GM12892 (cell line): ENCODE results near the gene LHFPL2. TPM values are rescaled to one million over a fixed set of nuclear protein-coding genes. Genes with fewer than 3 reads are reported as not detected.
"Not testable (repeated sequence)": the region's sequence is repeated elsewhere in the genome, so short reads cannot be mapped to it uniquely, and the experiment has no call there.

Experiments
- DNase-seq: peaks from one replicate; pipeline ENCODE4 v3.0.0; 2011; ENCODE audit not compliant: insufficient read length
- FAIRE-seq: peaks from 2 replicates; lab custom pipeline; 2011; peaks lifted over from hg19 to GRCh38; lab: Jason Lieb, UNC
- POLR2A ChIP-seq: IDR thresholded peaks from 2 replicates; pipeline ENCODE4 v1.6.1; 2011; ENCODE audit warnings: low read depth, low read length, control low read depth
- POLR2AphosphoS5 ChIP-seq: IDR thresholded peaks from 2 replicates; pipeline ENCODE4 v1.6.1; 2011; ENCODE audit warnings: low read depth, low read length, control low read depth
- TAF1 ChIP-seq: IDR thresholded peaks from 2 replicates; pipeline ENCODE4 v1.6.1; 2011; ENCODE audit warnings: low read depth, mild to moderate bottlenecking, control low read depth, low read length, borderline replicate concordance
- polyA plus RNA-seq: library from polyadenylated mRNA; unstranded; fragments of >200 nt; gene quantifications from one replicate; pipeline ENCODE4 v1.2.1, GENCODE V29; 2012; ENCODE audit warnings: missing spikeins, inconsistent platforms; ENCODE audit not compliant: missing spikeins

Gene LHFPL2, protein sequence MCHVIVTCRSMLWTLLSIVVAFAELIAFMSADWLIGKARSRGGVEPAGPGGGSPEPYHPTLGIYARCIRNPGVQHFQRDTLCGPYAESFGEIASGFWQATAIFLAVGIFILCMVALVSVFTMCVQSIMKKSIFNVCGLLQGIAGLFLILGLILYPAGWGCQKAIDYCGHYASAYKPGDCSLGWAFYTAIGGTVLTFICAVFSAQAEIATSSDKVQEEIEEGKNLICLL
- 11.8 TPM for polyA plus RNA-seq

DNA sequence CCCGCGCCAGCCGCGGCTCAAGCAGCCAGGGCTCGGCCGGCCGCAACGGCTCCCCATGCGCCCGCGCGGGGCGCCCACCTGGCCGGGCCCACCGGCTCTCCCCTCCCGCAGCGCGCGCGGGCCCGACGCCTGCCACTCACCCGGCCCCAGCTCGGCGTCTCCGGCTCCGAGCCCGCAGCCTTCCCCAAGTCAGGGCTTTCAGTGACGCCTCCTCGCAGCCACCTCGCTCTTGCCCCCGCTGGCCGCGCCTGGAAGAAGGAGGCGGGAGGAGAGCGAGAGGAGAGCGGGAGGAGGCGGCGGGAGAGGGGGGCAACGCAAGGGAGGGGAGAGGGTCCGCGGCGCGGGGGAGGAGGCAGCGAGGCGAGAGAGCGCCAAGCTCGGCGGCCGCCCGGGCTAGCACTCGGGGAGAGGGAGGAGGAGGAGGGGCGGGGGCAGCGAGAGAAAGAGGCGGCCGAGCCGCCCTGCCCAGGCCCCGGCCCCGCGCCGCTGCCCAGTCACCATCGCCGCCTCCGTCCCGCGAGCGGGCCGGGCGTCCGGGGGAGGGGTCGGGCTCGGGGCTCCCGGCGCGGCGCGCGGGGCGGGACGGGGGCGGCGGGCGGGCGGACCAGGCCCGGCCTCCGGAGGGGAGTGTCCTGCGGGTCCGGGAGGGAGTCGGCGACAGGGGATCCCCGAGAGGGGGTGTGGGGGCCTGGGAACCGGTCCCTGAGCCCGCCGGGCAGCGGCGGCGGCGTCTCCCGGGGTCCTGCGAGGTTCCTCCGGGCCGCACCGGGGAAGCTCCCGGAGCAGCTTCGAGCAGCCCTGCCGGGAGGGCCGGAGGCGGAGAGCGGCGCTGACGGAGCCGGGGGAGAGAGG lies at the start of gene LHFPL2:
LHFPL2 (minus strand) TSS at position 414 of the 852 bp plus-strand sequence. CDS start 138,559 bp downstream, outside the sequence.
- DNase-seq (peak; percentile 78), FAIRE-seq (peak; percentile 61)
- TF ChIP-seq TAF1 (0 out of 2 replicates have a peak, but pooled peaks have one; percentile 13), POLR2A (no peak; the same call in 1 of the 2 replicates), POLR2AphosphoS5 (no peak)

DNA sequence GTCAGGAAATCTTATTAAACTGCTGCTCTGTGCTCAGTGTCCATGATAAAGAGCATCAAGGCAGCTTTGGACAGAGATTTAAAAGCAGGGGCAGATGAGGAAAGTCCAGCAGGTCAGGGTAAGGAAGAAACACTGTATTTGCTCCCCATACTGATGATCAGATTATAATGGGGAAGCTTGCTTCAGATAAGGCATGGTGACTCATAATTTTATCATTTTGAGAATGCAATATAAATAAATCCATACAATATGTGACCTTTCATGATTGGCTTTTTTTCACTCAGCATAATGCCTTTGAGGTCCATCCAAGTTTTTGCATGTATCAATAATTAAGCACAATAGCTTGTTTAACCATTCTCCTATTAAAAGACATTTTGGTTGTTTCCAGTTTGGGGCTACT lies 48.1 kb upstream of the LHFPL2 start:
- no peak for TF ChIP-seq TAF1
- TF ChIP-seq POLR2AphosphoS5, result no peak
- no peak for TF ChIP-seq POLR2A
- no peak for DNase-seq
- no peak for FAIRE-seq

DNA sequence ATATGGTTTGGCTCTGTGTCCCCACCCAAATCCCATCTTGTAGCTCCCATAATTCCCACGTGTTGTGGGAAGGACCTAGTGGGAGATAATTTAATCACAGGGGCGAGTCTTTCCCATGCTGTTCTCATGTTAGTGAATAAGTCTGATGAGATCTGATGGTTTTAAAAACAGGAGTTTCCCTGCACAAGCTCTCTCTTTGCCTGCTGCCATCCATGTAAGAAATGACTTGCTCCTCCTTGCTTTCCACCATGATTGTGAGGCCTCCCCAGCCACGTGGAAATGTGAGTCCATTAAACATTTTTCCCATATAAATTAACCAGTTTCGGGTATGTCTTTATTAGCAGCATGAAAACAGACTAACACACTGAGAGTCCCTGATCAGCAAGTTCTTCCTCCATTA lies 47.5 kb upstream of the LHFPL2 start:
- DNase-seq, FAIRE-seq: not testable (repeated sequence)

DNA sequence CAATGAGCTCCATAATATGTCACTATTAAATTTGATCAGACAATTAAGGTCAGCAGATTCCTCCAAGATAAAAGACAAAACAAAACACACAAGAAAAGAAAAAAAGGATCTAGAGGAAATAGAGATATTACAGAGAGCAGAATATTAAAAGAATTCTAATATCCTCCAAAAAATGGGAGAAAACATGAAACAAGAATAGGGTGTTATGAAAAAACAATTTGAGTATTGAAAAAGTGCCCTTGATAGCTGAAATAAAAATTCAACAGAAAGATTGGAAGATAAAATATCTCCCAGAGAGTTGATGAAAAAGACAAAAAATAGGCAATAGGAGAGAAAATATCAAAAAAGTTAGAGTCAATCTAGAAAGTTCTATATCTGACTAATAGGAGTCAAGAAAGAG lies 44.8 kb upstream of the LHFPL2 start:
- FAIRE-seq (no peak), DNase-seq (no peak)
- TF ChIP-seq TAF1, result no peak
- TF ChIP-seq POLR2AphosphoS5, result no peak
- no peak for TF ChIP-seq POLR2A

DNA sequence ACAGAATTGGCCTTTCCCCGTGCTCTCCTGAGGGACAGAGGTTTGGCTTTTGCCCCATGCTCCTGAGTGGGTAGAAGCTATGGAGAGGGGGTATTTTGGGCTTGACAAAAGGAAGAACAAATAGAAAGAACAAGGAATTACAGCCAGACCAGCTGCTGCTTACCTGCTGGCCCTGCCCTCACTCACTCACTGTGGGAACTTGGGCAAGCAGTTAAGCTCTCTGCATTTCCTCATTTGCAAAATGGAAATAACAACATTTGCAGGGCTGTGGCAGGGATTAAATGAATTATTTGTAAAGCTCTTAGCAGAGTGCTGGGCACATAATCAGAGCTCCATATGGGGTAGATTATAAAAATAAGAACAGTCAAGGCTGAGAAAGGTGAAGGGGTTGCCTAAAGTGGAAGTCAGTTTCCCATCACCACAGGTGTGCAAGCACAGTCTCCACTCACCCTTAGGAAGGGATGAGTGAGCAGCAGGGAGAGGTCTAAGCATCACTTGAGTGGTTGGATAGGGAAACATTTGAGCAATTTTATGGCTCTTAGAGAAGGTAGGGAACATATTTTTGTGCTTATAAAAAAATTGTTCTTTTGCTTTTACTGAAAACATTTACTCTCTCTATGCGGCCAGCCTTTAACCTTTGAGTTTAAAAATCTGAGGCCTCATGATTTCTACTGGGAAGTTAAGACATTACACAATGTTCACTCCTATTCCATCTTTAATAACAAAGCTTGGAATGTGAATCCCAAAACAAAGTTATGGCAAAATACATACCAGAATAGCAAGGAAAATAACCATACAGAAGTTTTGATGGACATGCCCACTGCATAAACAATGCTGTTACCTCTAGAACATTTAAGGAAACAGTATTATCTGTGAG lies 42.8 kb upstream of the LHFPL2 start:
- DNase-seq (no peak), FAIRE-seq (no peak)
- TF ChIP-seq TAF1 (no peak), POLR2A (no peak), POLR2AphosphoS5 (no peak)

DNA sequence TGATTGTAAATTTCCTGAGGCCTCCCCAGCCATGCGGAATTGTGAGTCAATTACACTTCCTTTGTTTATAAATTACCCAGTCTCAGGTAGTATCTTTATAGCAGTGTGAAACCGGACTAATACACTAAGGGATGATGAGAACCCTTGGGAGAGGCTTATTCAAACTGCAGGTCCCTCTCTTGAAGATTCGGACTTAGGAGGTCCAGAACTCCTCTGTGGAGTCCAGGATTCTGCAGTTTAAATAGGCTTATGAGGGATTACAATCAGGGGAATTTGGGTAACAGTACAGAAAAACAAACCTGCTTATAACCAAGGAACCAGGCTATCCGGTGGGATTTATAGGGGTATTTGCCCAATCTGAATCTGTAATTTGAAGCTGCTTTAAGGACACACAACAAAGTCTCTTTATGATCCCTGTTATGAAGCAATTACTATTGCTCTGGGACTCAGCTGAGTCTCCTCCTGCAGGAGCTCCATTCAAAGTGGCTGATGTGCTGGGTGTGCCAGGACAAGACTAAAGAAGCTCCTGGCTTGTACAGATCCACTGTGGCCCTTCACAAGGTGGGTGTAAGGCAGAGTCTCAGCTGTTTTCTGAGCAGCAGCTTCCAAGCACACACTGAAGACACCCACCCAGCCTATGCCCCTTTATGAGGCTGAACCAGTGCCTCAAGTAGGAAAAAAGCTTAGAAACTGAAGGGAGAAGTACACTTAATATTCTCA lies 41.8 kb upstream of the LHFPL2 start:
- DNase-seq, result no peak
- no peak for TF ChIP-seq TAF1
- no peak for TF ChIP-seq POLR2A
- TF ChIP-seq POLR2AphosphoS5, result no peak
- FAIRE-seq, result no peak

DNA sequence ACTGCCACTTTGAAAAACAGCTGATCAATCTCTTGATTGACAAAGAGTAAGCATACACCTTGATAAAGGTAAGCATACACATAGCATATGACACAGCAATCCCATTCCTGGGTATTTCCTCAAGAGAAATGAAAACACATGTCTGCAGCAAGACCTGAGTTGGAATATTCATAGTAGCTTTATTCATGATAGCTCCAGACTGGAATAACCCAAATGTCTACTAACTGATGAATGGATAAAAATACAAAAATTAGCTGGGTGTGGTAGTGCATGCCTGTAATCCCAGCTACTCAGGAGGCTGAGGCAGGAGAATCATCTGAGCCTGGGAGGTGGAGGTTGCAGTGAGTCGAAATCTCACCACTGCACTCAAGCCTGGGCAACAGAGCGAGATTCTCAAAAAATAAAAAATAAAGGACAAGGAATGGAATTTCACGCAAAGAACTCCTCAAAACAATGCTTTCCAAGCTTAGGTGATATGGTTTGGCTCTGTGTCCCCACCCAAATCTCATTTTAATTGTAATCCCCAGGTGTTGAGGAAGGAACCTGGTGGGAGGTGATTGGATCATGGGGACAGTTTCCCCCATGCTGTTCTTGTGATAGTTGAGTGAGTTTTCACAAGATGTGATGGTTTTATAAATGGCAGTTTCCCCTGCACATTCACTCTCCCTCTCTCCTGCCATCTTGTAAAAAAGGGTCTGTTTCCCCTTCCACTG lies 41.1 kb upstream of the LHFPL2 start:
- no peak for DNase-seq
- no peak for FAIRE-seq
- no peak for TF ChIP-seq POLR2A
- no peak for TF ChIP-seq TAF1
- no peak for TF ChIP-seq POLR2AphosphoS5

DNA sequence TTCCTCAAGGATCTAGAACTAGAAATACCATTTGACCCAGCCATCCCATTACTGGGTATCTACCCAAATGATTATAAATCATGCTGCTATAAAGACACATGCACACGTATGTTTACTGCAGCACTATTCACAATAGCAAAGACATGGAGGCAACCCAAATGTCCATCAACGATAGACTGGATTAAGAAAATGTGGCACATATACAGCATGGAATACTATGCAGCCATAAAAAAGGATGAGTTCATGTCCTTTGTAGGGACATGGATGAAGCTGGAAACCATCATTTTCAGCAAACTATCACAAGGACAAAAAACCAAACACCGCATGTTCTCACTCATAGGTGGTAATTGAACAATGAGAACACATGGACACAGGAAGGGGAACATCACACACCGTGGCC lies 38.9 kb upstream of the LHFPL2 start:
- not testable (repeated sequence) for FAIRE-seq, DNase-seq

DNA sequence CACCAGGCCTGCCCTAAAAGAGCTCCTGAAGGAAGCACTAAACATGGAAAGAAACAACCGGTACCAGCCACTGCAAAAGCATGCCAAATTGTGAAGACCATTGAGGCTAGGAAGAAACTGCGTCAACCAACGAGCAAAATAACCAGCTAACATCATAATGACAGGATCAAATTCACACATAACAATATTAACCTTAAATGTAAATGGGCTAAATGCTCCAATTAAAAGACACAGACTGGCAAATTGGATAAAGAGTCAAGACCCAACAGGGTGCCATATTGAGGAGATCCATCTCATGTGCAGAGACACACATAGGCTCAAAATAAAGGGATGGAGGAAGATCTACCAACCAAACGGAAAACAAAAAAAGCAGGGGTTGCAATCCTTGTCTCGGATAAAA lies 35.3 kb upstream of the LHFPL2 start:
- FAIRE-seq, DNase-seq: not testable (repeated sequence)

DNA sequence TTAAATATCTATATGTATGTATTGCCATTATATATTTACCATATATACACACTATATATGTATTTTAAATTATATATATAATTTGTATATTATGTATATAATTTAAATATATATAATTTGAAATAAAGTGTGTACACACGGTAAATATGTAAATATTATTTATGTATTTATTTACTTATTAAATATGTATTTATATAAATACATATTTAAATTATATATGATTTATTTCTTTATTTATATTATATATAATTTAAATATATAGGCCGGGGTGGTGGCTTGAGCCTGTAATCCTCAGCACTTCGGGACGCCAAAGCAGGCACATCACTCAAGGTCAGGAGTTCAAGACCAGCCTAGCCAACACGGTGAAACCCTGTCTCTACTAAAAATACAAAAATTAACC lies 31.3 kb upstream of the LHFPL2 start:
- DNase-seq (no peak), FAIRE-seq (no peak)
- TF ChIP-seq TAF1 (no peak), POLR2AphosphoS5 (no peak), POLR2A (no peak)
